MCF 10A (cell line): ENCODE measurements around the gene CCDC9. TPM values are rescaled to one million over a fixed set of nuclear protein-coding genes. Genes with fewer than 3 reads are reported as not detected.
A peak's percentile ranks its signal among the peaks of the same experiment; 100 is the strongest.

ENCODE experiments used
- BruUV-seq: library from RNA; stranded (reverse); fragments of 400-500 nt; replicated peaks from 2 replicates; lab custom pipeline; 2021; lab: Mats Ljungman, UMichigan
- CTCF ChIA-PET: fragments of 300-600 bp; sonication (Branson Sonifier 250); formaldehyde crosslinking; extraction: SDS; loops from one replicate; lab custom pipeline; 2021; ENCODE audit warnings: antibody characterized with exemption, inconsistent platforms; lab: Yijun Ruan, JAX
- POLR2A ChIA-PET: fragments of 300-600, 350-650 bp; sonication (Branson Sonifier 250); formaldehyde crosslinking; extraction: SDS; loops from one replicate; lab custom pipeline; 2020; ENCODE audit warnings: antibody characterized with exemption, inconsistent platforms; lab: Yijun Ruan, JAX
- DNase-seq: peaks from one replicate; pipeline ENCODE4 v3.0.0-alpha.2; 2018; ENCODE audit not compliant: unreplicated experiment
- H3K27ac Mint-ChIP-seq: one replicate; pipeline ENCODE4 v1.8.0; 2022; ENCODE audit warnings: mild to moderate bottlenecking, low read depth, mixed read lengths; ENCODE audit not compliant: unreplicated experiment
- H3K27me3 Mint-ChIP-seq: one replicate; pipeline ENCODE4 v1.8.0; 2022; ENCODE audit warnings: mixed read lengths; ENCODE audit not compliant: insufficient read depth, unreplicated experiment
- H3K36me3 Mint-ChIP-seq: one replicate; pipeline ENCODE4 v1.8.0; 2022; ENCODE audit warnings: mild to moderate bottlenecking, moderate library complexity, mixed read lengths; ENCODE audit not compliant: insufficient read depth, unreplicated experiment
- H3K4me1 Mint-ChIP-seq: one replicate; pipeline ENCODE4 v1.8.0; 2022; ENCODE audit warnings: mixed read lengths; ENCODE audit not compliant: insufficient read depth, unreplicated experiment
- H3K4me3 Mint-ChIP-seq: one replicate; pipeline ENCODE4 v1.8.0; 2022; ENCODE audit warnings: mild to moderate bottlenecking, moderate library complexity, mixed read lengths; ENCODE audit not compliant: unreplicated experiment
- H3K9me3 Mint-ChIP-seq: one replicate; pipeline ENCODE4 v1.8.0; 2022; ENCODE audit warnings: mixed read lengths; ENCODE audit not compliant: unreplicated experiment
- CTCF ChIP-seq: fragments of 200-600 bp; IDR thresholded peaks from one replicate; pipeline ENCODE4 v1.8.0; 2022; ENCODE audit warnings: antibody characterized with exemption, mild to moderate bottlenecking; ENCODE audit not compliant: unreplicated experiment
- intact Hi-C: fragments of 100-400 bp; cut with micrococcal nuclease; formaldehyde crosslinking; loops from 2 replicates; pipeline ENCODE4 v1.14.1; 2022
- total RNA-seq: library from RNA; stranded (reverse); gene quantifications from 2 replicates; pipeline ENCODE4 v1.2.3, GENCODE V29; 2022

CCDC9 gene
- total RNA-seq, 1 experiment from 2014 or later, result 39.0 TPM

GRCh38 chr19:47228168-47228936, 28.0 kb upstream of the CCDC9 start:
- Mint-ChIP-seq H3K27me3 (no peaks in the 10 kb centered on the region), H3K36me3 (peaks cover 28% of the 10 kb centered on the region), H3K27ac (no peak overlapping the region), H3K4me1 (peaks cover 18% of the 10 kb centered on the region), H3K9me3 (no peaks in the 10 kb centered on the region), H3K4me3 (no peak overlapping the region)
- ChIA-PET CTCF (interaction anchor here (0.9 kb wide), 1 partner anchor 16 kb away, joined by 5 read pairs; no protein-coding TSS in a partner anchor), POLR2A (interaction anchor here (0.9 to 7.8 kb wide), 8 partner anchors 15 to 115 kb away, joined by 3 to 56 read pairs (median 8); partner anchors contain the start of genes CCDC9 and ZC3H4)
- intact Hi-C loops, result no loop called here
- peak; percentile 52 for DNase-seq
- no TSS peak for BruUV-seq
- no peak for TF ChIP-seq CTCF

- CTCF ChIA-PET, result interaction anchor here (0.6 to 1.6 kb wide), 2 partner anchors 15 to 1263 kb away, joined by 4 to 5 read pairs; no protein-coding TSS in a partner anchor
Observed at GRCh38 chr19:47228937-47229675, 27.2 kb upstream of the CCDC9 start.

DNA sequence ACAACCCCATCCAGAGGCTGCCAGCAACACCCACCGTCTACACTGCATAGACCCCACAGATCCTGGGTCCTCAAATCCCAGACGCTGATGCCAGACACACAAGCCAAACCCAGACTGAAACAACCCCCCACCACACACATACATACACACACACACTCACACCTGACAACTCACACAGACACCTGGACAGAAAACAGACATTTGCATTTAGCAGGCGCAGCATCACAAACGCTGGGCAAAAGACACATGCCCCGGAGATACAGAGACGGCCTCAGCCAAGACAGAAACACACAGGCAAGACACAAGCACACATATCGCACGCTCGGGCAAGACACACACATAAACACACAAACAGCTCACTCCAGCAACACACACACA, 26.7 kb upstream of the CCDC9 start:
- H3K36me3 Mint-ChIP-seq, result peaks cover 19% of the 10 kb centered on the region
- no peak overlapping the region for H3K27ac Mint-ChIP-seq
- no TSS peak for BruUV-seq
- TF ChIP-seq CTCF, result no peak
- no peak overlapping the region for H3K4me3 Mint-ChIP-seq
- H3K9me3 Mint-ChIP-seq, result no peaks in the 10 kb centered on the region
- intact Hi-C loops, result no loop called here
- H3K4me1 Mint-ChIP-seq, result peaks cover 18% of the 10 kb centered on the region
- H3K27me3 Mint-ChIP-seq, result no peaks in the 10 kb centered on the region
- DNase-seq, result peak; percentile 37
- ChIA-PET CTCF (interaction anchor here (0.6 to 1.6 kb wide), 2 partner anchors 15 to 1263 kb away, joined by 4 to 5 read pairs; no protein-coding TSS in a partner anchor), POLR2A (interaction anchor here (0.6 to 7.8 kb wide), 7 partner anchors 11 to 1762 kb away, joined by 3 to 56 read pairs (median 7); partner anchors contain the start of genes CCDC9, FOSB and ZC3H4)

More at GRCh38 chr19:47228937-47229675, 27.2 kb upstream of the CCDC9 start:
- intact Hi-C loops, result no loop called here
- peaks cover 21% of the 10 kb centered on the region for H3K36me3 Mint-ChIP-seq
- TF ChIP-seq CTCF, result no peak
- POLR2A ChIA-PET, result interaction anchor here (0.6 to 7.8 kb wide), 8 partner anchors 12 to 1761 kb away, joined by 3 to 56 read pairs (median 7); partner anchors contain the start of genes CCDC9, FOSB and ZC3H4
- H3K4me3 Mint-ChIP-seq, result no peak overlapping the region
- no peak overlapping the region for H3K27ac Mint-ChIP-seq
- H3K27me3 Mint-ChIP-seq, result no peaks in the 10 kb centered on the region
- BruUV-seq, result no TSS peak
- H3K9me3 Mint-ChIP-seq, result no peaks in the 10 kb centered on the region
- peak; percentile 31 for DNase-seq
- peaks cover 18% of the 10 kb centered on the region for H3K4me1 Mint-ChIP-seq
